Measurements from ENCODE around the gene SRC.

SRC gene

GRCh38 chr20:37382482-37383120, 36.7 kb downstream of the SRC start:
- Histone ChIP-seq H3K27me3 (replicated peaks) (no peaks in the 10 kb centered on the region), H3K4me3 (ENCODE audit: low read depth, low read length) (no peak overlapping the region), H3K27ac (no peak overlapping the region), H3K36me3 (replicated peaks) (peaks cover 4% of the 10 kb centered on the region)
- no peak for TF ChIP-seq CTCF (IDR thresholded peaks at IDR 0.05; ENCODE audit: low read depth, low read length, missing control alignments)
- no peak for DNase-seq
- in situ Hi-C loops (cut with HindIII; ENCODE audit: low pct_ligation_motif_present, low sequenced_read_pairs) = no loop called here

GRCh38 chr20:37383229-37383989, 37.5 kb downstream of the SRC start:
- H3K27me3 ChIP-seq (replicated peaks) = no peaks in the 10 kb centered on the region
- peaks cover 4% of the 10 kb centered on the region for H3K36me3 ChIP-seq (replicated peaks)
- H3K4me3 ChIP-seq (ENCODE audit: low read depth, low read length) = no peak overlapping the region
- H3K27ac ChIP-seq = no peak overlapping the region
- no peak for TF ChIP-seq CTCF (IDR thresholded peaks at IDR 0.05; ENCODE audit: low read depth, low read length, missing control alignments)
- in situ Hi-C loops (cut with HindIII; ENCODE audit: low pct_ligation_motif_present, low sequenced_read_pairs) = no loop called here
- peak; percentile 21 for DNase-seq

GRCh38 chr20:37384683-37385174, 38.8 kb downstream of the SRC start:
- Histone ChIP-seq H3K4me3 (ENCODE audit: low read depth, low read length) (peak overlapping the region; percentile 47), H3K36me3 (replicated peaks) (peaks cover 4% of the 10 kb centered on the region), H3K27me3 (replicated peaks) (no peaks in the 10 kb centered on the region), H3K27ac (no peak overlapping the region)
- in situ Hi-C loops (cut with HindIII; ENCODE audit: low pct_ligation_motif_present, low sequenced_read_pairs) = no loop called here
- DNase-seq = peak; percentile 18
- TF ChIP-seq CTCF (IDR thresholded peaks at IDR 0.05; ENCODE audit: low read depth, low read length, missing control alignments) = peak; percentile 78

GRCh38 chr20:37385176-37385575, 39.2 kb downstream of the SRC start:
- no peak overlapping the region for H3K4me3 ChIP-seq (ENCODE audit: low read depth, low read length)
- H3K27ac ChIP-seq = no peak overlapping the region
- H3K27me3 ChIP-seq (replicated peaks) = no peaks in the 10 kb centered on the region
- TF ChIP-seq CTCF (IDR thresholded peaks at IDR 0.05; ENCODE audit: low read depth, low read length, missing control alignments) = no peak
- no peak for DNase-seq
- in situ Hi-C loops (cut with HindIII; ENCODE audit: low pct_ligation_motif_present, low sequenced_read_pairs) = no loop called here
- peaks cover 6% of the 10 kb centered on the region for H3K36me3 ChIP-seq (replicated peaks)

- no peaks in the 10 kb centered on the region for H3K27me3 ChIP-seq (replicated peaks)
- DNase-seq = no peak
- H3K27ac ChIP-seq = no peak overlapping the region
- no peak for TF ChIP-seq CTCF (IDR thresholded peaks at IDR 0.05; ENCODE audit: low read depth, low read length, missing control alignments)
- in situ Hi-C loops (cut with HindIII; ENCODE audit: low pct_ligation_motif_present, low sequenced_read_pairs) = no loop called here
- H3K36me3 ChIP-seq (replicated peaks) = peaks cover 6% of the 10 kb centered on the region
- no peak overlapping the region for H3K4me3 ChIP-seq (ENCODE audit: low read depth, low read length)
These were observed 39.9 kb downstream of the SRC start for GRCh38 chr20:37385659-37386504.

All from brain microvascular endothelial cell (primary cell).